Measurements from ENCODE around the gene TERF2IP.

The TERF2IP gene, protein sequence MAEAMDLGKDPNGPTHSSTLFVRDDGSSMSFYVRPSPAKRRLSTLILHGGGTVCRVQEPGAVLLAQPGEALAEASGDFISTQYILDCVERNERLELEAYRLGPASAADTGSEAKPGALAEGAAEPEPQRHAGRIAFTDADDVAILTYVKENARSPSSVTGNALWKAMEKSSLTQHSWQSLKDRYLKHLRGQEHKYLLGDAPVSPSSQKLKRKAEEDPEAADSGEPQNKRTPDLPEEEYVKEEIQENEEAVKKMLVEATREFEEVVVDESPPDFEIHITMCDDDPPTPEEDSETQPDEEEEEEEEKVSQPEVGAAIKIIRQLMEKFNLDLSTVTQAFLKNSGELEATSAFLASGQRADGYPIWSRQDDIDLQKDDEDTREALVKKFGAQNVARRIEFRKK

DNA sequence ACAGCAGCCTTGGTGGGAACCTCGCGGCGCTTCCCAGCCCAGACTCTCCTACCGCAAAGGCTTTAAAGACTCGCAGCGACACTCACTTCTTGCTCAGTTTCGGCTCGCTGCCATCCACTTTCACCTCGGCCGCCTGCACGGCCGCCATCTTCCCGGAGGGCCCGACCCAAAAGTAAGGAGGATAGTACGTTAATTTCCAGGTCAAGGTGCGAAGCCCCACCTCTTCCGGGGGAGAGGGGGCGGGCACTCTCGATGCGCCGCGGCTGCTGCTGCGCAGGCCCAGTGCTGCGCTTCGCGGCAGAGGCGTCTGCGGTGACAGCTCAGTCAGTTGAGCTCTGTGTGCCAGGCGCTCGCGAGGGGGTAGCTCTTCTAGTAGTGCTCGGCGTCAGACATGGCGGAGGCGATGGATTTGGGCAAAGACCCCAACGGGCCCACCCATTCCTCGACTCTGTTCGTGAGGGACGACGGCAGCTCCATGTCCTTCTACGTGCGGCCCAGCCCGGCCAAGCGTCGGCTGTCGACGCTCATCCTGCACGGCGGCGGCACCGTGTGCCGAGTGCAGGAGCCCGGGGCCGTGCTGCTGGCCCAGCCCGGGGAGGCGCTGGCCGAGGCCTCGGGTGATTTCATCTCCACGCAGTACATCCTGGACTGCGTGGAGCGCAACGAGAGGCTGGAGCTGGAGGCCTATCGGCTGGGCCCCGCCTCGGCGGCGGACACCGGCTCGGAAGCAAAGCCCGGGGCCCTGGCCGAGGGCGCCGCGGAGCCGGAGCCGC, at the start of gene TERF2IP, which contains the start of gene KARS1:
Gene TERF2IP, plus strand, starts transcription at position 282 of the 773 bp plus-strand sequence. Its CDS starts 110 bp downstream, at position 392.
Gene KARS1, minus strand, starts transcription at position 174 of the 773 bp plus-strand sequence. Its CDS starts 26 bp downstream, at position 148.
- DNase-seq (ENCODE audit: low read depth in 3 of 3) = peak; percentile 90 to 94 (median 93)

DNA sequence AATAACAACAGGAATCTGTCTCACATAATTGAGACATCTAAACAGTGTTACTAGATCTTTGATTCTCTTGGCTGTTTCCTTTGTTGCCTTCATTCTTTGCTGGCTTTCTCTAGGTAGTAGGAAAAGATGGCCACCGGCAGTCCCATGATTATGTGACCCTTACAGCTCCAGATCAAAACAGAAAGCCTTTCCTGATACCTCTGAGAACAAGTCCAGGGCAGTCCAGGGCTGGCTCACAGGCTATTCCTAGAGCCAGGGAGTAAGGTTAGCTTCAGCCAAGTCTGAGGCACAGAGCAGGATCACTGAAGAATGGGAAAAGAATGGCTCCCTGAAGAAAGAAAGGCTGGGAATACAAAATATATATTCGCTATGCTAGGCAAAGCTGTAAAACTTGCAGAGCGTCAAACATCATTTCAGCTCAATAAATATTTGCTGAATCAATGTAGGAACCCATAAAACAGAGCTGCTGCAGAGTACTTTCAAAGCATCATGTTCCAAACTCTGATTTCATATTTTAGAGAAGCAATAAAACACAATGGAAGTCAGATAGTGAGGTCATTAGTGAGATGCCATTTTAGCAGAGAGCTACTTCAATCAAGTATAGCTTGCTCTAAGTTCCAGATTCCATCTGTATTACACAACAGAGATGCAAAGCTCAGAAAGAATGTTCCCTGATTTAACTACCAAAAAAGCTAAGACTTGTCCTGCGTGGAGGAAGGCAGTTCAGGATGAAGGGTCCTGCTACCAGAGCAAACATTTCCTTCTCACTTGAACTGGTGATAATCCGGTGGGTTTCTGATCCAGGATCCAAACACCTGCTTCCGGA, 47.9 kb upstream of the TERF2IP start:
- no peak for DNase-seq (ENCODE audit: low read depth in 3 of 3)

DNA sequence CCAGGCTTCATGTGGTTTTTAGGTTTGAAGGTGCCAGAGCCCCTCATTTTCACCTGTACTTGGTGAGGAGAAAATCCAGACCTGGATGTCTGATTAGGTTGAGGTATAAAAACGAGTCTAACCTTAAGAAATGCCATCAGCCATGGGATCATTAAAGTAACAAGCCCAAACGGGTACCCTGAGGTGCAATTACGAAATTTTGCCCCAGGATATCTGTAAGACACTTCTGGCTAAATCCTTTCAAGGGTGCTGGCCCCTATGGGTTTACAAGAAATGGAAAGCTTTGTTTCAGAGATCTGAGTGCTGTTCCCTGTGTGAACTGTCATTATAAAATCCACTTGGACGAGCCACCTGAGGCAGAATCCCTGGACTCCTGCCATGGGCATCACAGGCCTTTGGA, 44.3 kb upstream of the TERF2IP start:
- DNase-seq (ENCODE audit: low read depth in 3 of 3) = no peak

DNA sequence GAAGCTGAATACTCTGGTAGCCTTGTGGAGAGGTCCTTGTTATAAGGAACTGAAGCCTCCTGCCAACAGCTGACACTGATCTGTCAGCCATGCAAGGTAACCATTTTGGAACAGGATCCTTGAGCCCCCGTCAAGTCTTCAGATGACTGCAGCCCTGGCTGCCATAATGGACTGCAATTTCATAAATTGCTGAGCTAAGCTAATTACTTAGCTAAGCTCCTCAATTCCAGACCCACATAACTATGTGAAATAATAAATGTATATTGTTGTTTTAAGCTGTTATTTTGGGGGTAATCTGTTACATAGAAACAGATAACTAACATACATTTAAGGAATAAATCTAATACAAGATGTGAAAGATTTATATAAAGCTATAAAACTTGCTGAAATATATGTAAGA, 41.1 kb upstream of the TERF2IP start:
- no peak for DNase-seq (ENCODE audit: low read depth in 3 of 3)

DNA sequence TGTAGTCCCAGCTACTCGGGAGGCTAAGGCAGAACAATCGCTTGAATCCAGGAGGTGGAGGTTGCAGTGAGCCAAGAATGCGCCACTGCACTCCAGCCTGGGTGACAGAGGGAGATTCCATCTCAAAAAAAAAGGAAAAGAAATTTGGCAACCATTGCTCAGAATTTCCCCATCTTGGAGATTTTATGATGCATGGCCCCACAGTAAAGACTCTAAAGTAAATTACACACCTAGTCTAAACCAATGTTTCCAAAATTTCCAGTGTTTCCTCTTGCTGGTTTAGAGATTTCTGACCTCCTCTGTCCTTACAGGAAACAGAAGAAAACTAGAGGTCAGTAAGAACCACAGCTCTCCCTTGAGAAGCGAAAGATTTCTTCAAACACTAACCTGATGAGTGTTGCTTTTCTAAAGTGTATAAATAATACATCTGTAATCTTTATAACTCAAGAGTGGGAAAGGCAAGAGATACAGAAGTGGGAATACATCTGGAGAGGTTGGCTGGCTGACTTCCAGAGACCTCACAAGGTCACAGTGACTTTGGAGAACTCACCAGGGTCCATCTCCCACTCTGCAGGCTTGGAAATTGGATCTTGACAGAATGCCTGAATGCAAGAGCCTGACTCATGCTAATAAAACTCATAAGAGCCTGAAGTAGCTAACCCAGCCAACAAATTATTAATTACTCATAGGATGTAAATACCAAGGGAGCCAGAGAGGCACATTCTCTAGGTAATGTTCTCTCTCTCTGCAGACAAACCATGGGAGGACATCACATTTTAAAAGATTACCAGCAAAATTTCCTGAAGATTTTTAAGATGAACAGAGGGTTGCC, 33.3 kb upstream of the TERF2IP start:
- DNase-seq (ENCODE audit: low read depth in 3 of 3) = no peak

DNA sequence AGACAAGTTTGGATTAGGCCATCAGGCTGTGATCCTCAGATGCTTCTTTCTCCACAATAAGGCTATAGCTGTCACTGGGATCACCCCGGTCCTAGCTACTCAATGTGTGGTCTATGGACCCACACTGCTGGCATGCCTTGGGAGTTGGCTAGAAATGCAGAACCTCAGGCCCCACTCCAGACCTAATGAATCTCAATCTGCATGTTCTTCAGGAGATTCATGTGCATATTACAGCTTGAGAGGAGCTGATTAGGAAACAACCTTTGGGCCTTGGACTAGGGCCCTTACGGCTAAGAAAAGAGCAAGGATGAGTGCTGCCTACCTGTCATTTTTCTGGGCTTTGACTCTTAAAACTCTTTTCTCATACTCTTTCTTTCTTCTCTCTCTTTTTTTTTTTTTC, 32.0 kb upstream of the TERF2IP start:
- no peak for DNase-seq (ENCODE audit: low read depth in 3 of 3)

DNA sequence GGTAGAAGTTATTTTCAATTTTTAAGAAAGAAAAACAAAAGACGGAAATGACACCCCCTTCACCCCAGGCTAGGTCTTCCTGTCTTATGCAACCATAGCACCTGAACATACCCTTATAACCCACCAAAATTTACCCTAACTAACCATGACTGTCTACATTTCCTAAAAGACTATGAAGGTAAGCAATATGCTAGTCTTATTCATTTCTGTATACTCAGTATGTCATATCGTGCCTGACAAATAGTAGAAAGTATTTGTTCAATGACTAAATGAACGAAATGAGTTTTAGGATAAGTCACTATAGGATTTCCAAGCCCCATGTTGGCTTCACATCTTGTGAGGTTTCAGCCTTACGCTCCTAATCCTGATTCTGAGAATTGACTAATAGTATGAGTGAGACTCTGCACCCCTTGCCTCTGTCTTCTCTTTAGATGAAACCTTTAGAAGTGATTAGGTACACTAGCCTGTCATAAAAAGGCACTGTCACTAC, 31.0 kb upstream of the TERF2IP start:
- no peak for DNase-seq (ENCODE audit: low read depth in 3 of 3)

DNA sequence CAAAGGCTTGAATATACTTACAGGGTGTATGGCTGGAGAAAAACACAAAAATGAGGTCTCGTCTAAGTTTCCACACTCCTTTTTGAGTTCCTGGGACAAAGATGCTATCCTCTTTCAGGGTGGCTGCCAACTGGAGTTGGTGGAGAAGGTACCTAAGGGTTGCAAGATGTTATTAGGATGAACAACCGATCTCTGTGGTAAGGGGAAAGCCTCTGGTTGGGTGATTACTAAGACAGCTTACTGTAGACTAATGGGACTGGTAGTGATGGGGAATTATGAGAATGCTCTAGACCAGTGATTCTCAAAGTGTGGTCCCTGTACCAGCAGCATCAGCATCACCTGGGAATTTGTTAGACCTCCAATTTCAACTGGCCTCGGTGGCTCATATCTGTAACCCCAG, 30.5 kb upstream of the TERF2IP start:
- no peak for DNase-seq (ENCODE audit: low read depth in 3 of 3)

DNA sequence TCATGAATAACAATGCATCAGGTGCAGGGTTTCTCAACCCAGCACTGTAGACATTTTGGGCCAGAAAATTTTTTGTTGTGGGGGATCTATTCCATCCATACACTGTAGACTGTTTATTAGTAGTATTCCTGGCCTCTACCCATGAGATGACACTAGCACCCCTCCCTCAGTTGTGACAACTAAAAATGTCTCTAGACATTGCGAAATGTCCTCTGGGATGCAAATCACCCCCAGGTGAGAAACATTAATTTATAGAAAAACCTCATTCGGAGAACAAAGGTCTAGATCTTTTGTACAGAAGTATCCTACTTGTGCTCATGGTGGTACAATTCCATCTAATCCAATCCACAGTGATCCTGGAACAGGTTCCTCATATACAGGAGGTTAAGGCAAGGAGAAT, 28.8 kb upstream of the TERF2IP start:
- no peak for DNase-seq (ENCODE audit: low read depth in 3 of 3)

DNA sequence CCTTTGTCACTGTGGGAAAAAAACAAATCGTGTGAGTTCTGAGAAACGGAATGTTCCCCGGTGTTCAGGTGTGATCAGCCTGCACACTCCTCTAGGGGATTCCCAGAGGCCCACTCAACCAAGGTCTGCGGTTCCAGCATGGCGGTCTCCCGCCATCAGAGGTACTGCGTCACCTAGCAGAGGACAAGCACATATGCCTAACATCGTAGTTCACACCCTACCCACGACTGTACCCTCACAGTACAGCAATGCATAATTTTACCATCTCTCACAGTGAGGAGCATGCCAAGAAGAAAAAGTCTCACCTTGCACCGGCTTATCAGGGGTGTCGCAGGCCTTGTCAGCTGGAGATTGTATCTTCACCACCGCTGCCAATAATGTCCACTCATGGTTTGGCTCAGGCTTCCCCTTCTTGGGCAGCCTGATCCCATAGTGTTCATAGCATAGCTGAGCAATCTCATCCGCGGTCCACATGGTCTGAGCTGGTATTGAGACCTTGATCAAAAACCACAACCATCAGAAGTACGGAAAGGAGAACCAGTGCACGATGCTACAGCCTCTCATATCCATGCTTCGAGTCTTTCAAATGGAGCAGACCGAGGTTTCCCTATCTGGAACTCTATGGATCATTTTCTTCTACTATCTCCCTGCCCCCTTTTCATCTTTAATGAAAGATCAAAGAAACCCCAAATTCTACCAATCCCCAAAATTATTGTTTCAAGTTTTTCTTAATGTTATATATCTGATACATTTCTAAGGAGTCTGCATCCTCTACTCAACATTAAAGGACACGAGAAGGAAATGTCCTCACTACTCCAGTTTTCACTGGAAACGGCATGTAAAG, 27.0 kb upstream of the TERF2IP start:
- no peak for DNase-seq (ENCODE audit: low read depth in 3 of 3)

DNA sequence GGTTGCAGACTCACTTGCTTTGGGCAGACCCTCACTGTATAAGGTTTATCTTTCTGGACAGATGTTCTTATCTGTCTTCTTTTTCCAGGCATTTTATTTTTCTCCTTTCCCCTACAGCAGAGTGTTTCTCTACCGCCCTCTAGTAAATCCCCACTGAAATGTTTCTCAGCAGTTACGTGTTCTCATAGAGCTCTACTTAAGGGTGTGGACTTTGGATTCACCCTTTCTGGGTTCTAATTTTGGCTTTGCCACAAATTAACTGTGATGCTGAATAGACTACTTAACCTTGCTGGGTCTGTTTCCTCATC, 26.4 kb upstream of the TERF2IP start:
- DNase-seq (ENCODE audit: low read depth in 3 of 3) = no peak

DNA sequence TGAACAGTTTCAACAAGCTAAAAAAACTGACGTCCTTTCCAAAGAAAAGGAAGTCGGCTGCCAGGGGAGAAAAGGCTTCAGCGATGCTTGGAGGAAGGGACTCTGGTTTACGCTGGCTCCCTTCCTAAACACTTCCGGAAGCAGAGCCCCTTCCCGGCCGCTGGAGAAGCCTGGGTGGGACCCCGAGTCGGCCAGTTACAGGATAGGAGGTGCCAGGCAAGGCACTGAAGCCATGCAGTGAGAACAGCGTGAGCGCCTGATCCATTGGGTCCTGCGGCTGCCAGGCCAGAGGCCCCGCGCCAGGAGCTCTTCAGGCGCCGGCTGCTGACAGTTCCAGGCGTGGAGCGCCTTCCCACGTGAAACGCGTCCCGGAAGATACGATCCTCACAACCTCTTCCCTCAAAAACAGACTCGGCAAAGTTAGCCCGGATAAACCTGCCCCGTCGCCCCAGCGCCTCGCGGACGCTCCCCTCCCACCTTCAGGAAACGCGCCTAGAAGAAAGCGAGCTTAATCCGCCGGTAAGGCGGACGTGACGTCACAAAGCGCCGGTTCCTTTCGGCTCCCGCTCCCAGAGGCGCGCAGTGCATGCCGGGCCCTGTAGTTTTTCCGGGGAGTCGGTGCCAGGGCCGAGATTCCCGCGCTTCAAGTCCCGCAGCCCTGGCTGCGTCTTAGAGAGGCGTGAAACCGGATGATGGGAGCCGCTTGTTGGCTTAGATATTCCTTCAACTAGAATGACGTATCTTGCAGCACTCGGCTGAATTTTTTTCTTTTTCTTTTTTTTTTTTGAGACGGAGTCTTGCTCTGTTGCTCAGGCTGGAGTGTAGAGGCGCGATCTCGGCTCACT, 24.6 kb upstream of the TERF2IP start, which contains the start of gene ADAT1:
Gene ADAT1, minus strand, starts transcription at position 521 of the 845 bp plus-strand sequence. CDS start 2,482 bp downstream, outside the sequence.
- peak; percentile 95 to 97 (median 95) for DNase-seq (ENCODE audit: low read depth in 3 of 3)

DNA sequence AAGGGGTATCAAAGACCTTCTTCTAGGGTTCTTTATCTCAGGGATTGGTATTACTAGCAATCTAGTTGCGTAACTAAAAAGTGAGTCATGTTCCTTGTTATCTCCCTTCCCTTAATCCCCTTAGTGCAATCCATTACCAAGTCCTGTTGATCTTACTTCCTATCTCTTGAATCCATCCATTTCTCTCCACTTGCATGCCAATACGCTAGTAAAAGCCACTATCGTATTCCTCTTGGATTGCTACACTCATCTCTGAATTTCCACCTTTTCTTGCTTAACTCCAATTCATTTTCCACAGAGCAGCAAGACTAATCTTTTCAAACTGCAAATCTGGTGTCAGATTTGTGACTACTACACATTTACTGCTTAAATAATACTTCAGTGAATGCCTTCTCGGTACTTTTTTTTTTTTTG, 22.6 kb upstream of the TERF2IP start:
- DNase-seq (ENCODE audit: low read depth in 3 of 3) = no peak

DNA sequence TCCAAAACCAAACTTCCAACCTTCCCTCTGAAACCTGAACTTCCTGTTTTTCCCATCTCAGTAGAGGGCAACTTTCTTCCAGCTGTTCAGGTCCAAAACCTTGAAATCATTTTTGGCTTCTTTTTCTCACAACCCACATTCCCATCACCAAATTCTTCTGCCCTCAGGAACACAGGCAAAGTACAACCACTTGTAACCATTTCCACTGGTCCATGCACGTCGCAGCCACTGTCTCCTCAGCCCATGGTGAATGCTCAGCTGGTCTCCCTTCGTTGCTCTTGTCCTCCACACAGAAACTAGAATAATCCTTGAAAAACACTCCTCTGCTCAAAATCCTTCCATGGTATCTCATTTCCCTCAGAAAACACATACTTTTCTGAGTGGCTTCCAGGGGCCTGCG, 20.8 kb upstream of the TERF2IP start:
- DNase-seq (ENCODE audit: low read depth in 3 of 3) = no peak

DNA sequence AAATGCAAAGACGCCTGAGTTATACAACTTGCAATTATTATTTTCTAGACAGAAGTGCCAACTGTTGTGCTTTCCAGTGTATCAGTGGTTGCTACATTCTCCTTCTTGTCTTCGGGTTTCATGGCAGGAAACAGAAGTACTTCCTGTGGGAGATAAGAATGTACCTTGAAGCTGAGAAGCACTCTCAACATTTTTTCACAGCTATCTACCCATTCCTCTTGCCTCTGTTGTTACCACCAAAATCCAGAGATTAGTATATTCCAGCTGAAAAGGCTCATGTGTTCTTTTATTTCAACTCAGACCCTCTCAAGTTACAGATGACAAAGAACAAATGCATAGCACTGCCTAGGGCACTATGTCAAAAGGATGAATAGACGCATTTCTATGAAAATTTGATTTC, 19.7 kb upstream of the TERF2IP start:
- DNase-seq (ENCODE audit: low read depth in 3 of 3) = no peak

DNA sequence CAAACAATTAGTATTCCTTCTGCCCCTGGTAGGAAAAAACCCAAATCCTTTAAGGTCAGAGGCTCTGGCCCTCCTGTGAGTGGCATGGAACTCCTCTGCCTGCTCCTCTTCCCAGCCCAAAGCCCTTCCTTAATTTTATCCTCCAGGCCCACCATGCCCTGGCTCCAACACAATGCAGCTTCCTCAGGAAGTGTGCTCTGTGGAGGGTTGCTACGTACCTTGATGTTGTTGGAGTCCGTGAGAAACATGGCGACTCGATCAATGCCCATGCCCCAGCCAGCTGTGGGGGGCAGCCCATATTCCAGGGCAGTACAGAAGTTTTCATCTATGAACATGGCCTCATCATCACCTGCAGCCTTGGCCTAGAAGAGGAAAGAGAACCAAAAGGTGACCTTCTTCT, 19.2 kb upstream of the TERF2IP start:
- DNase-seq (ENCODE audit: low read depth in 3 of 3) = no peak

DNA sequence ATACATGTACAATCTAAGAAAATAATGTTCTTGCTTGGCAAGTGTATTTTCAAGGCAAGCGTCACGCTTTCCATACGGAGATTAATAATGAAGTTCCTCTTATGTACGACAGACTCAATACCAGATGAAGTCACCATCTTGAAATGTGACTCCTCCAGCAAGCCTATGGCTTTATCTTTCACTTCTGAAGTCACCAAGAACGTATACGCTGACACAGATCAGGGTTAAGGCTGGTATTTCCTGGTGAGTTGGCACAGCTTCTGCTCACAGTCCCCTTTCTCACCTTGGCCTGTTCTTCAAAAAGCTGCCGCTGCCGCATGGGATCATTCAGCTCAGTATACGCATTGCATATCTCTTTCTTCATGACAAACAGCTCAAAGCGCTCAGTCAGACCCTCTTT, 18.4 kb upstream of the TERF2IP start:
- DNase-seq (ENCODE audit: low read depth in 3 of 3) = no peak

DNA sequence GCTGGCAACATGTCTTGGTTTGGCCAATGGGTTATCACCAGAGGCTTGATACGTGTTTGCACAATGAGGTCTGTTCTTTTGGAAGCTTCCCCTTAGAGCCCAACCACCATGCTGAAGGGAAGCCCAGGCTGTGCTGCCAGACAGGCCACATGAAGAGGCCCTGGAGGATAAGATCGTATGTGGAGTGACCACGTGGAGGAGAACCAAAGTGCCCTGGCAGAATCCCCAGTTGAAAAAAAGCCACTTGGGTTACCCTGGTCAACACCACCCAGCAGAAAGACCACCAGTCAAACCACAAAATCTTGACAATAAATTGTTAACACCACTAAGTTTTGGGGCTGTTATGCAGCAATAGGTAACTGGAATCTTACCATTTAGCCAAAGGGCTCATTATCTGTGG, 17.5 kb upstream of the TERF2IP start:
- DNase-seq (ENCODE audit: low read depth in 3 of 3) = no peak

DNA sequence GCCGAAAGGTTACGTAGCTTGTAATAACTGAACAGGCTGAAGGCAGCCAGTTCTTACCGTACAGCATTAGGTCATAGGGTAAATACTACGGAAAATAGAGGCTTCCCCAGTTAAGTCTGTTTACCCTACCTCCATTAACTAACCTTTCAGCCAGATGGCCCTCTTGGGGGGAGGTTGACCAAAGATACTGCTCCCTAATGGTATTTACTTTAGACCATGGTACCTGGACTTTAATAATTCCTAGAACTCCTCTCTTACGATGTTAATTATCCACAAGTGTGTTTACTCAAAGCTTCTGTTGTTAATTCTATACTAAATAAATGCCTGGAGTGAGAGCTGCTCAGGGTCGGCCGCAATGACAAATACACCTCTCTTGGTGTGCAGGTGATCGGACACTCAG, 14.7 kb upstream of the TERF2IP start:
- DNase-seq (ENCODE audit: low read depth in 3 of 3) = no peak

Data from stimulated activated CD4-positive, alpha-beta T cell treated with anti-CD3 and anti-CD28 coated beads, TNF-alpha, amount 100 ng/mL, for 24 hours (primary cell).